PFSK-1 (cell line): ENCODE results near the gene ACTN2.

Source experiments
- FOXP2 ChIP-seq: optimal IDR thresholded peaks from 2 replicates; pipeline ENCODE3; 2011; ENCODE audit warnings: borderline replicate concordance, control low read depth, inconsistent platforms; ENCODE audit not compliant: insufficient read depth; ENCODE audit errors: extremely low read length, extremely low read depth
- SIN3A ChIP-seq: IDR thresholded peaks from 2 replicates; pipeline ENCODE4 v1.6.1; 2012; ENCODE audit warnings: mild to moderate bottlenecking, low read length, moderate library complexity, borderline replicate concordance; ENCODE audit not compliant: insufficient read depth

DNA sequence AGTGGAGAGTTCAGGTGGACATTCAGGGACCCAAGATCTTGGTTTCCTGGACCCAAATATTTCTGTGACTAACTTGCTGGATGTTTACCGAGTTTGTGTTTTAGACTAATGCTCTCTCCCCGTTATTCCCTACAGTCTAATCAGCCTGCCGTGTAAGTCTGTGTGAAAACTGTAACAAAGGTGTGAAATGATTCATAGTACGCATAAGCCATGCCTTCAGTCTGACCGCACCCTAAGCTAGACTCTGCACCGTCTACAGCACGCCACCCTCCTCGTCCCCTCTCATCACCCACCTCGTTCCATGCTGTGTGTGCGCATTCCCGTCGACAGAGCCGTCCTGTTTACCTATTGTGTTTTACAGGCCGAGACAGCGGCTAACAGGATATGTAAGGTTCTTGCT lies 50.5 kb downstream of the ACTN2 start:
- TF ChIP-seq SIN3A: no peak
- no peak for TF ChIP-seq FOXP2
